CD4-positive, alpha-beta T cell treated with Interleukin-17A for 4 hours (primary cell): Measurements from ENCODE around the gene EMC8.
"Not testable (repeated sequence)": the region's sequence is repeated elsewhere in the genome, so short reads cannot be mapped to it uniquely, and the experiment has no call there.

ENCODE experiments used
- DNase-seq: peaks from one replicate; pipeline ENCODE4 v3.0.0-alpha.2; 2020; ENCODE audit warnings: mixed read lengths

EMC8 gene

GRCh38 chr16:85834741-85835140 lies 35.4 kb upstream of the EMC8 start:
- no peak for DNase-seq

DNA sequence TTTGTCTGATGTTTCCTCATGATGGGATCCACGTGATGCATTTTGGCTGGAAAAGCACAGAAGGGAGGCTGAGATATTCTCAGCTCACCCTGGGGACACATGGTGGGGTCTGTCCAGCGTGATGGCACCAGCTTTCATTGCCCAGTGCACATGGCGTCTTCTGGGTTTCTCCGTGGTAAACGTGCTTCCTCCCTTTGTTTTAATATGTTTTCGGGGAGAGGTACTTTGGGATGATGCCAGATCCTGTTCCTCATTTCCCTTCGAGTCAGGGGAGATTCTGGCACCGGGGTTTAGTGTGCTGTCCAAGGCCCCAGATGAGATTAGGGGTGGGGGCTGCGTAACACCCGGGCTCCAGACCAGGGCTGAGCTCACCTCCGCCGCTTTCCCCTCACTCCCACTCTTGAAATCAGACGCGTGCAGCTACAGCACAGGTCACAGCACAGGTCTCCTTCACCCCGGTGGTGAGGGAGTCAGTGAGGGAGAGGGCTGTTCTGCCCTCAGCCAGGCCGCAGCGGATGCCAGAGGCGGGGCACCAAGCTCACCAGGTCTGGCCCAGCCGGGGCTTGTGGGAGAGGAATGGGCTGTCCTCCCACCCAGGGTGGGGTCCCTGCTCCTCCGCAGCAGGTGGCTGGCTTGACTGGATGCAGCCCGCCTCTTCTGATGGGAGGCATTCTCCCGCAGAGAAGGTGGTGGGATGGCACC lies 34.0 kb upstream of the EMC8 start:
- DNase-seq = no peak

- DNase-seq = no peak
Measured at GRCh38 chr16:85832570-85833218, 33.4 kb upstream of the EMC8 start.

GRCh38 chr16:85830821-85831220 lies 31.5 kb upstream of the EMC8 start:
- no peak for DNase-seq

- no peak for DNase-seq
Measured at GRCh38 chr16:85829751-85830445, 30.6 kb upstream of the EMC8 start.

- DNase-seq = no peak
Measured at GRCh38 chr16:85829171-85829719, 29.9 kb upstream of the EMC8 start.

GRCh38 chr16:85828166-85828565 lies 28.8 kb upstream of the EMC8 start:
- DNase-seq = no peak

DNA sequence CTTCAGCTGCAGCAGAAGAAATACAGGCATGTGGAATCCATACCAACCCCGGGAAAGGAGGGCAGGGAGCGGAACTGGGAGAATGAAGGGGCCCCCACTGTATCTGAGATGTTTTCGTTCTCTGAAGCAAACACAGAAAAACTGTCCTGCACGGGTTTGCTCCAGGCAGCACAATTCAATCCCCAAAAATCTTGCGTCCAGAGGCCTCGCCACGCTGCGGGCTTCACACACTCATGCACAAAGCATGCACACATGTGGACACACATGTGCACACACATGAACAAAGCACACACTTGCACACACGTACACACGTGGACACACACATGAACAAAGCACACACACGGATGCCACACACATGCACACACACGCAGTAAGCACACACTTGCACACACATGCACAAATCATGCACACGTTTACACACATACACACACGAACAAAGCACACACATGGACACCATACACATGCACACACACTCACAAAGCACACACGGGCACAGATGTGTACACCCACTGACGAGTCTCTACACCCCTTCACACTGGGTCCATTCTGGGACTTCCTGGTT lies 27.4 kb upstream of the EMC8 start:
- DNase-seq = no peak

DNA sequence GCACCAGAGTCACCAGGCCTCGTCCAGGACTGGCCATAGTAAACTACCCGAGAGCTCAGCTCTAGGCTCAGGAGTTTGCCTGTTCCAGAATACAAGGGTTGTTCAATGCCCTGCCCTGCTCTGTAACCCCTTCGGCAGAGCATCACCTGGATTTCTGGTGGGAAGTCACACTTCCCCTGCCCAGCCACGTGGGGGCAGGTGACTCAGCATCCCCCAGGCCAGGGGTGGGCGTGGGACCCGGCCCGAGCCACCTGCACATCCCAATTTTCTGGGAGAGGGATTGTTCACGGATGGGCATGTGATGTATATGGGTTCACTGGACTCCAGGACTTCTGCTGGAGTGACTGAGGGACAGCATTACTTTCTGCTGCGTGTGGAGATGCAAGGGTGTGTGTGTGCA lies 26.0 kb upstream of the EMC8 start:
- no peak for DNase-seq

GRCh38 chr16:85824161-85825135 lies 25.1 kb upstream of the EMC8 start:
- no peak for DNase-seq

DNA sequence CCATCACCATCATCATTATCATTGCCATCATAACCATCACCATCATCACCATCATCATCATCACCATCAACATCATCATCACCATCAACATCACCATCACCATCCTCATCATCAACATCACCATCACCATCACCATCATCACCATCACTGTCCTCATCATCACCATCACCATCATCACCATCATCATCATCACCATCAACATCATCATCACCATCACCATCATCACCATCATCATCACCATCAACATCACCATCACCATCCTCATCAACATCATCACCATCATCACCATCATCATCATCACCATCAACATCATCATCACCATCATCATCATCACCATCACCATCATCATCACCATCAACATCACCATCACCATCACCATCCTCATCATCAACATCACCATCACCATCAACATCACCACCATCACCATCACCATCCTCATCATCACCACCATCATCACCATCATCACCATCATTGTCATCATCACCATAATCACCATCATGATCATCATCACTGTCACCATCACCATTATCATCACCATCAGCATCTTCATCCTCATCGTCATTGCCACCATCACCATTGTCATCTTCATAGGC lies 24.1 kb upstream of the EMC8 start:
- DNase-seq = no peak

DNA sequence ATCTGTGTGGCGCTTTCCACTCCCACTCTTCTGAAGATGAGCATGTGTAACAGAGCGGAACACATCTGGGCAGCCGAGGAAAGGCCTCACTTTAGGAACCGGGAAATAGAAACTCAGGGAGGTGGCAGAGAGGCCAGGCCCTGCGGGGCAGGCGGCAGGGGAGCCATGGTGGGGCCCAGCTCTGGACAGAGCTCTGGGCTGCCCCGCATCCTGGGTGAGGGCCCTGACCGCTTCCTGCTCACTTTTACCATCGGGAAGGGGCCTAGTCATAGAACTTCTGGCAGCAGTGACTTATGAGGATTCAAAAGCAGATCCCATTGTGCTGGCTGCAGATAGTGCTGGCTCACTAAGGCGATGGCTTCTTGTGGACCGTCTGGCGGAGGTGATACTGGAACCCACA lies 22.8 kb upstream of the EMC8 start:
- no peak for DNase-seq

- peak; percentile 80 for DNase-seq
Measured at GRCh38 chr16:85821390-85822135, 22.2 kb upstream of the EMC8 start.

GRCh38 chr16:85820604-85821372 lies 21.4 kb upstream of the EMC8 start:
- DNase-seq = no peak

DNA sequence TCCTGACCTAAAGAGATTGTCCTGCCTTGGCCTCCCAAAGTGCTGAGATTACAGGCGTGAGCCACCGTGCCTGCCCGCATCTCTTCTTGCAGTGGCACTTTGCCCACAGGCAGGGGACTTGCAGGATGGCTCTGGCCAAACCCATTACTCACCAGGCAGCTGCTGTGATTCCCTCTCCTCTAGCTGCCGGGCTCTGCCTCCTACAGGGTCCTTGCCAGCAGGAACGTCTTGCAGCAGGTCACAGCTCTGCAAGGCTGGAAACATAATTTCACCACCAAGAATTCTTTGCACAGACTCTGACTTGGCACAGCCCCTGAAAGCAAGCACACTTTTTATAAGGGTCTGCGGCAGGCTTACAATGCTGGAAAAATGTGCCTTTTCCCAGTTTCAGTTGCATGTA lies 20.4 kb upstream of the EMC8 start:
- DNase-seq = no peak

DNA sequence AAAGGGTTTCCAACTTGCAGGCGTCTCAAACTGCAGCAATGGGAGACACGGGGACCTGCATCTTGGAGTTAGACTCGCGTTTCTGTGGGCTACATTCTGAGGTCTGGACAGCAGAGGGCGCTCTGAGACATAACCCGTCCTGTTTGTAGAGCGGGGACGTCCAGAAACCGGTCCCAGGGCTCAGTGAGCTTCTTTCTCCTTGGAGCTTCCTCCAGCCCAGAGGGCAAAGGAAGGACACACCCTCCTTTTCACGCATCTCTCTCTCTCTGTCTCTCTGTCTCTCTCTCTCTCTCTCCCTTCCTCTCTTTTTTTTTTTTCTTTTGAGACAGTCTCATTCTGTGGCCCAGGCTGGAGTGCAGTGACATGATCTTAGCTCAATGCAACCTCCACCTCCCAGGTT lies 19.9 kb upstream of the EMC8 start:
- DNase-seq = peak; percentile 89

DNA sequence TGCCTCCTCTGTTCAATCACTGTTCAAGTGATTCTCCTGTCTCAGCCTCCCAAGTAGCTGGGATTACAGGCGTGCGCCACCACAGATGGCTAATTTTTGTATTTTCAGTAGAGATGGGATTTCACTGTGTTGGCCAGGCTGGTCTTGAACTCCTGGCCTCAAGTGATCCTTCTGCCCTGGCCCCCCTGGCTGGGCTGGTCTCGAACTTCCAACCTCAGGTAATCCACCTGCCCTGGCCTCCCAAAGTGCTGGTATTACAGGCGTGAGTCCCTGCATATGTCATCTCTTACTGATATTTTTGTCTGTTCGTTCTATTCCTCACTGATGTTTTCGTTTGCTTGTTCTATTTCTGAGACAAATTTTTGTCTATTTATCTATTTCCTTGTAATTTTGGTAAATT lies 17.9 kb upstream of the EMC8 start:
- DNase-seq = not testable (repeated sequence)

GRCh38 chr16:85816159-85816558 lies 16.8 kb upstream of the EMC8 start:
- no peak for DNase-seq

- DNase-seq = no peak
Measured at GRCh38 chr16:85812811-85813700, 13.7 kb upstream of the EMC8 start.
